HS-5 (cell line): ENCODE data around the gene ZNF23.

ENCODE experiments used
- DNase-seq: peaks from one replicate; pipeline ENCODE4 v3.0.0-alpha.2; 2012; ENCODE audit warnings: low read depth

The ZNF23 gene

DNA sequence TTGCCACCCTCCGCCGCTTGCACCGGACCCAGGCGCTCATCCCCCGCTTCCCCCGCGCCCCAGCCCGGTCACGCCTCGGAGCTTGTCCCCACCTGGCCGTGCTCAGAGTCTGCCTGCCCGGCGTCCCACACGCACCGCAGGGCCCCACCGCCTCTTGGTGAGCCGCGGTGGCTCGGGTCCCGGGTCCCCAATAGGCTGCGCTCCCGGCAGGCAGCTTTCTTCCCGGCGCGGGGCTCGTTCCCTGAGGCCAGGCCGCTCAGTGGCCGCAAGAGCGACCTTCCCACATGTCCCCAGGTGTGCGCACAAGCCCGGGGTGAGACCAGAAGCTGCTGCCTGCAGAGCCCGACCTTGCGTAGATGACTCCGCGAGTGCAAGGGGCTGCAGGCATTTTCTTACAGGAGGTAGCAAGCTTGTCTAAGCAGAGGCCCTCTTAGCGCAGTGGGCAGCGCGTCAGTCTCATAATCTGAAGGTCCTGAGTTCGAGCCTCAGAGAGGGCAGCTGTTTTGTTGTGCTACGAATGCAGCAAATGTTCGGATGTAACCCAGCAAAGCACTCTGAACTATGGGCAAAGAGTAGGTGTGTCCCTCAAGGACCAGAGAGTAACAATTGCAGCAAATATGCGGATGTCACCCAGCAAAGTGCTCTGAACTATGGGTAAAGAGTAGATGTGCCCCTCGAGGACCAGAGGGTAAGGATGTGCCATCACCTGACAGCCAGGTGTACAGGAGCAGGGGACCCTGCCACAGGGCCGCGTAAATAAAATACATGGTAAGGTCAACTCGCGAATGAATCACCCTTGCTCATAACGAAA lies 35.8 kb downstream of the ZNF23 start:
- DNase-seq: no peak

DNA sequence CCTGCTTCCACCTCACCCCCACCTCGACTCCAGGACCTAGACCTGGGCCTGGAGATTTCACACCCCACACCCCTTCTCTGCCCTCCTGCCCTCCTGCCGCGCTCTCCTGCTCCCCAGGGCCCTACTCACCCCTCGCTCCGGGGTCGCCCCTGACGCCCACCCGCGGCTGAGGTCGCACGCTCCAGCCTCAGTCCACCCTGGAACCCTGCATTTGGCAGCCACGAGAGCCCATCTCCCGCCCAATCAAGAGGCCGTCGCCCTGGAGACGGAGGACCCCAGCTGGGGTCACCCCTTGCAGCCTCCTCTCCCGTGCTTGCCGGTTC lies 36.3 kb downstream of the ZNF23 start:
- DNase-seq: no peak

DNA sequence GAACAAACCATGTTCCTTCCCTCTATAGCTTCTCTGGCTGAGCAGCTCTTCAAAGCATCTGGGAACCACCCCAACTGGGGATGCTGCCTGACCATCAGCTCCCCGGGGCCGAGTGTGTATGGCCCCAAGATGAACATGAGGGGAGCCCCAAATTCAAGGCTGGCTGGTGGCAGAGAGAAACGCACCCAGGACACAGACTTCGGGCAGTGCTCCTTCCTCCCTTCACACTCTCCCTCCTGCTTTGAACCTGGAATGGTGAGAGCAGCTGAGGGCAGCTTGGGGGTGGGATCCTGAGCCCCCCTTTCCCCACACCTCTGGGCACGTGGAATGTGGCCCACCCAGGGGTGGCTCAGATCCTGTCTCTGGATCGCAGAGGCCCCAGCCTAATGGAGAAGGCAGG lies 37.4 kb downstream of the ZNF23 start:
- DNase-seq: no peak

DNA sequence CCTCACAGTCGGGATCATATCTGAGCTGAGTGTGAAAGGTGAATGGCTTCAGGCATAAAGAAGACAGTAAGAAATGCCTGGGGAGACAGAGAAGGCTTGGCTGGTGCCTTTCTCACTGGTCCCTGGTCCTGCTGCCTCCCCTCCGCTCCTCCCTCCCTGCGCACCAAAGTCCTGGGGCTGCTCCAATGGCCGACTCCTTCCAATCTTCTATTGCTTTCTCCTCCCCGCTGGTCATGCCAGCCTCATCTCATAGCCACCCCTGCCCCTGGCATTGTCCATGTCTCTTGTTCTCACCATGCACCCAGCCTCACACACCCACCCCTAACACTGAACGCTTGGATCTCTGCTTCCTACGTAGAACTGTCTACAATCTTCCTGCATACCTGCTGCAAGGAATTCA lies 38.2 kb downstream of the ZNF23 start:
- DNase-seq: no peak

DNA sequence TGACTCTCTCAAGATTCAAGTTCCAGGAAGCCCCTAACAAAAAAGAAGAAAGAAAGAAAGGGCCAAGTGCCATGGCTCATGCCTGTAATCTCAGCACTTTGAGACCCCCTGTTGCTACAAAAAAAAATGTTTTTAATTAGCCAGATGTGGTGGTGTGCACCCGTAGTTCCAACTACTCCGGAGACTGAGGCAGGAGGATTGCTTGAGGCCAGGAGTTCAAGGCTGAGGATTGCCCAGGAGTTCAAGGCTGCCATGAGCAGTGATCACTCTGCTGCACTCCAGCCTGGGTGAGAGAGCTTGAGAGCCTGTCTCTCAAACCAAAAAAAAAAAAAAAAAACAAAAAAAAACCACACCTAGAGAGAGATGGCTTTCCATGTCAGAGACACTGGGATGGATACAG lies 39.0 kb downstream of the ZNF23 start:
- no peak for DNase-seq

DNA sequence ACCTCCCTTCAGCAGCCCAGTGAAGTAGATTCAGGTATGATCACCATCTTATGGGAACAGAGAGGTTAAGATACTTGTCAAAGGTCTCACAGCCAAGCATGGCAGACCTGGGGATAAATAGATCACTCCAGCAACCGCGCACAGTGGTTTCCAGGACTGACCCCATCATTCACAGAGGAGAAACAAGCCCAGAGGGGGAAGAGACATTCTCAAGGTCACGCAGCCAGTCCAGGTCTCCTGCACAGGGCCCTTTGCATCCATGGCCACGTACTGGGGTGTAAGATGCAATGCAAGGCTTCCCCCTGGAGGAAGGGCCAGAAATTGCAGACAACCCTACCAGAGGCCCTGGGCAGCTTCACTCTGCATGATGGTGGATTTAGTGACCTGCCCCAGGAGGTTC lies 40.1 kb downstream of the ZNF23 start:
- DNase-seq: no peak

DNA sequence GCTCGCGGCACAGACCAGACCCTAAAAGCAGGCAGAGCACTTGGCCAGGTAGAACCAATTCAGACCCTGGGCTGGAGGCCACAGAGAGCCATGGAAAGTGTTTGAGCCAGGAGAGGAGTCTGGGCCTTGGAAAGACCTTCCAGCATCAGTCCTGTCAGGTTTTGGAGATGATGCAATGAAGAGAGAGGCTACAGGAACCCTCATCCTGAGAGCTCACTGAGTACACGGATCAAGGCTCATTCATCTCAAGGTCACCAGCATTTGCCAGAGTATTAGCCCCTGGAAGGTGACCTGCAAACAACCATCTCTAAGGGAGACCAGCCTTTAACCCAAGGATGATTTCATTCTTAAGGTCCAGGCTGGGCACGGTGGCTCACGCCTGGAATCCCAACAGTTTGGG lies 48.0 kb downstream of the ZNF23 start:
- no peak for DNase-seq

DNA sequence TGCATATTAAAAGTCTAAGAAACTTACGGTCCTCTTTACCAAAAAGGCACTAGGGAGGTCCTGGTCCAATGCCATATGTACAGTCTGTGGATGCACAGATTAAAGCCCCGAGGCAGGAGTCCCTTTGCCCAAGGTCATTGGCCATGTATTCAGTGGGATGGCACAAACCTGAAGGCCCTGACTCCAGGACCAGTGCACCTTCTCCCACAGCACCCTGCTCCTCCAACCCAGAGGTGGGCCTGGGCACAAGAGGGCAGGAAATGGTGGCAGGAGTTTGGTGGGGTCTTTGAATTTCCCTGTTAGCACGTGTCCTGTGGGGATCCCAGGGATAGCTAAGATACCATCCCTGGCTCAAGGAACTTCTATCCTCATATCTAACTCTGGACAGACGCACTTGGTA lies 48.7 kb downstream of the ZNF23 start:
- DNase-seq: no peak

DNA sequence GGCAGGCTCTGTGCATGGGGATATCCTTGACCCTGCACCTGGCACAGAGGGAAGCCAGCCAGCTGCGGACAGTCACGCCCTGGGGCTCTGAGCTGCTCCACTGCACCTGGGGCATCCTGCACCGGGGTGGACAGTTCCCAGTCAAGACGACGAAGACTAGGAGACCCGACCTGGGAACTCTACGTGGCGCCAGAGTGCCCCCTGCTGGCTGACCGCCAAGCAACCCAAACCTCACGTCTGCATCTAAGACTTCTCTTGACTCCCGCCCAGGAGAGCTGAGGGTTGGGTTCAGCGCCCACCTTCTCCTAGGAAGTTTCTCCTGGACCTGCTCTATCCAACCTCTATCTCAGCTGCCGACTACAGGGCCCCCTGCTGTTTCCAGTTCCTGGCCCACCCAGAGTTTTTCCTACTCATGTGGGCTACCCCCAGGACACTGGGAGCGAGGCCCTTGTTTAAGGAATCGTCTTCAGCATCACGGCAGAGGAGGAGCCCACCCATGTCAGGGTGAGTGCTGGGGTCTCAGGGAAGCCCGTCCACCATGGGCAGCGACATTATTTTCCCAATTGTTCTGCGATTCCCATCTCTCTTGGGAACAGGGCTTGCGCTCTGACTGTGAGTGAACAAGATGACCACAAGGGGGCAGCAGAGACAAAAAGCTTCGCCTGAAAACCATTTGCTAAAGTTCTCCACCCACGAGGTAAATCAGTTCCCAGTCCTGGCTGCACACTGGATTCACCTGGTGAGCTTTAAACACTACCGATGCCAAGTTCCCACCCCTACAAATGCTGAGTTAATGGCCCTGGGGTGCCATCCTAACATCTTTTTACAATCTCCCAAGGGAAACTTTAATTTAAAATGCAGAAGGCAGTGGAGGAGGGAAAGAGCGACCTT lies 49.5 kb downstream of the ZNF23 start:
- peak; percentile 38 for DNase-seq

DNA sequence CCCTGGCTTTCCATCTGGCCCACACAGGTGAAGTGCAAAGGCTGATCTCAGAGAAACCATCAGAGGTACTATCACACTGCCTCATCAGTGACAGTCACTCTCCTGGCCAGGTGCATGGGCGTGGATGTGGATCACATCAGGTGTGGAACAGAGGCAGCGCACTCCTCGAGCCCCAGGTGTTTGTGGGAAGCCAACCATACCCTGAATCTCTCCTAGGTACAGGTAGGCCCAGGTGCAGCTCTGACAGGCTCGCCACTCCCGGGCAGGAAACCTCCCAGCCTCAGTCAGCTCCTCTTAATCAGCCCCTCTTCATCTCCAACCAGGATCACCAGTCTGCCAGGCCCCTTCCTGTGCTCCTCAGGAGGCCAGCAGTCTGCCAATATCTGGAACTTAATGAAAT lies 51.9 kb downstream of the ZNF23 start:
- no peak for DNase-seq

DNA sequence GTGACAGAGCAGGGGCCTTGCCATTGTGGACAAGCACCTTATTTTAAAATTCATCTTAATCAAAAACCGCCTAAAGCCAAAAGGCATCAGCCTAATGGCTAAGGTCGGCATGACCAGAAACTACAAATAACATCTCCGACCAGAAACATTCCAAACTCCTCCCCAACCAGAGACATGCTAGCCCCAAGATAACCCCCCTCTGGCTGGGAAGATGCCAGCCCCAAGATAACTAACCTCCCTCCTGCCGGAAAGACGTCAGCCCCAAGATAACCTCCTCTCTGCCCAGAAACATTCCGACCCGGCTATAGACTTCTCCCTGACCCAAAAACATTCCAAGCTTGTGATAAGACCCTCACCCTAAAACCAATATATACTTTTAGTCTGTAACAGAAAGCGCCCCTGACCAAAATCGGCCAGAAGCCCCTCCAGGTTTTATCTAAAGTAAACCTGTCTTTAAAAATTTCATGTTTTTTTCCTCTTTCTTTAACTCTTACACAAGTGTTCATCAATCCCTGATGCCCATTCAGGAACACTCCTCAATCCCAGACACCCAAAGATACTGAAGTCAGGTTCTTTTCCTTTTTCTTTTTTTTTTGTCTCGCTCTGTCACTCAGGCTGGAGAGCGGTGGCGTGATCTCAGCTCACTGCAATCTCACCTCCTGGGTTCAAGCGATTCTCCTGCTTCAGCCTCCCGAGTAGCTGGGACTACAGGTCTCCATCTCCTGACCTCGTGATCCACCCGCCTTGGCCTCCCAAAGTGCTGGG lies 52.9 kb downstream of the ZNF23 start:
- DNase-seq: no peak

DNA sequence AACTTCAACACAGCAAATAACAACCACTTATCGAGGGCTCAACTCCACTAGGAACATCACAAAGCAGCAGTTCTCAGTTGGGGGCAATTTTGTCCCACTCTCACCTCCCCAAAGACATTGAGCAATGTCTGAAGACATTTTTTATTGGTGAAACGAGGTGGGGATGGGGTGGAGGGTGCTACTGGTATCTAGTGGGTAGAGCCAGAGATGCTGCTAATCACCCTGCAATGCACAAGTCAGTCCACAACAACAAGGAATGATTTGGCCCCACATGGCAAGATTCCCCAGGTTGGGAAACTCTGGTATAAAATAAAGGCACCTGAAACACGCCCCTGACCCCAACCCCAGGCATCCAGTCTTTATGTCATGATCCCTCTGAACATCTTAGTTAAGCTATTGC lies 53.5 kb downstream of the ZNF23 start:
- DNase-seq: no peak

DNA sequence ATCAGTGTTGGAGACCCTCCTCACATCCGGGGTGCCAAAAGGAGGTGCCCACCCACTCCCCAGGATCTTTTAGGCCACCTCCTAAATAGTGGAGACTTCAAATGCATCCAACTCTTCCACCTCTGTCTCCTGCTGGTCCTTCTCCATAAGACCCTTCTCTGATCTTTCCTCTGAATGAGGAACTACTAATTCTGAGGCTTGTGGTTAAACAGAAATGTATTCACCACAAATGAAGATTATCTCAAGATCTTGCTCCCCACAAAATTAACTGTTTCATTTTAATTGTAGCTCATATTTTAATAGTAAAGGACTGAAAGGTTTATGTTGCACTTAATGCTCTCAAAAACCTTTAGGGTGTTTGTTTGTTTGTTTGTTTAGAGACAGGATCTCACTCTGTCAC lies 54.3 kb downstream of the ZNF23 start:
- no peak for DNase-seq

DNA sequence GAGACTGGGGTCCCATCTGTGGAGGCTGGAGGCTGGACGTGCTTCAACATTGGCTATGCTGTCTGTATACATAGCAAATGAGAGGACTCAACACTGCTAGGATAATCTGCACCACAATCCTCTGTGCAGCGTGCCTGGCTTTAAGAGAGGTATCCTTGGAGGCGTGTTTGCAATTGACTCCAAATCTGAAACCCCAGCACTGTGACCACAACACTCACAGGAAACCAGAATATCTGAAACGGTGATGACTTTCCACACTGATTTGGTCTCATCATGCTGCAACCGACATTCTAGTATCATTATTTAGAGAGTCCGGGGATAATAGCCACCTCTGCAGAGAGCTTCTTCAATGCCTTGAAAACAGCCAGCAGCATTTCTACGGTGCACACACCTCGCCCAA lies 55.3 kb downstream of the ZNF23 start:
- no peak for DNase-seq

DNA sequence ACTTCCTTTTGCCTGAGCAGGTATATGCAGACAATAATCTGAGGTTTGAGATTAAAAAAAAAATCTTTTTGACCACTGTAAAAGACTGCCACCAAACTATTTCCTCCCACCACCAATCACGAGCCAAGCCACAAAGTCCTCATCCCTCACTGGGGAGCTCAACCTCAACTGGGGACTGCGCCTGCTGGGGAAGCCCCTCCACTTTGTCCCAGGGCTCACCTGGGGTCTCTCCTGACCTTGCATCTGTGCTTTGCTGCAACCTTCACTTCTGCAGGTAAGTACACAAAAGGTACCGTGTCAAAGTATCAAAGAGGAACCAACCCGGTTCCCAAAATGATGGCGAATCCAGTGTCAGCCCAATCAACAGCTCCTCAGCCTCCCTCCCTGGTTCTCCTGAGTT lies 55.7 kb downstream of the ZNF23 start:
- DNase-seq: no peak

DNA sequence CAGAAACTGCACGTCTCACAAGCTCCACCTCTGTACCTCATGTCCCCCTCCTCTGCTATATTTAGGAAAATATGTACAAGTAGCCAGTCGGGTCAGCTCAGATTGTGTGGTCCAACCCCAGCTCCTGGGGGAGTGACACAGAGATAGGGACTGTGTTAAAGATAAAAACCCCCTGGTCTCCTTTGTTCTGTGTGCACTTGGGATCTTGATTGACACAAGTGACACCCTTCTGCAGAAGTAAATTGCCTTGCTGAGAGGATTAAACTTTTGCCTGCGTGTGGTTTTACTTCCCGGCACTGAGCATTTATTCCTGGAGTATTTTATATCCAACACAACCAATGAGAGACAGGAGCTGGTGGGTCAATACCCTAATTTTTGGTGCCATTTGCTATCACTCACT lies 57.7 kb downstream of the ZNF23 start:
- DNase-seq: no peak

DNA sequence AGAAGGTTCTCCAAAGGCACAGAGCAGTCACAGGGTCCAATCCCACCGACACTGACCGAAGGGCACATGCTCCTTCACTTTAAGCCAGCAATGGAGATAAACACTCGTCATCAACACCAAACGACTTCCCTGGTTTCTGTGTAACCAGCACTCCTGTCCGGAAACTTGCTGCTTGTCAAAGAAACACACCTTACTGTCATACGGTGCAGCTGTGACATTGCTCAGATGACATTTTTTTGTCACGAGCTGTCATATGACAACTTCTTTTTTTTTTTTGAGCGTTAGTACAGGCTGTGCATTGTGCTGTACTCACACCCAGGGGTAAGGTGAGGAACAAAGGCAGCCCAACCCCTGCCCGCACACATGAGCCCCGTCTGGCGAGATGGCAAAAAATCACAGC lies 59.4 kb downstream of the ZNF23 start:
- no peak for DNase-seq

DNA sequence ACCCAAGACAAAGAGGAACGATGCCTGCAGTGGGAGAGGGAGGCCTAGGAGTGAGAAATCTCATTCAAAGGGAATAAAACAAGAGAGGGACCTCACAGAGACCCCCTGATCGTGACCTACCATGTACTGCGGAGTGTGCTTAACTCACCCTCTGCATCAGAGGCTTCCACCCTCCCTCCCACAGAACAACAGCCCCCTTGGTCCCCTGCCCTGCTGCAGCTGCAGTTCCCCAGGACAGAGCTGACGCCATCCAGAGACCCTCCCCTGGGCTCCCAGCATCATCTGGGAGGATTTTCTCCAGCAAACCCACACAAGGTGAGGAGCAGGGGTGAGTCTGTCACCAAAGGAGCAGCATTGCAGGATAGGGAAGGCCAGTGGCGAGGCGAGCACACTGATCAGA lies 60.0 kb downstream of the ZNF23 start:
- no peak for DNase-seq

DNA sequence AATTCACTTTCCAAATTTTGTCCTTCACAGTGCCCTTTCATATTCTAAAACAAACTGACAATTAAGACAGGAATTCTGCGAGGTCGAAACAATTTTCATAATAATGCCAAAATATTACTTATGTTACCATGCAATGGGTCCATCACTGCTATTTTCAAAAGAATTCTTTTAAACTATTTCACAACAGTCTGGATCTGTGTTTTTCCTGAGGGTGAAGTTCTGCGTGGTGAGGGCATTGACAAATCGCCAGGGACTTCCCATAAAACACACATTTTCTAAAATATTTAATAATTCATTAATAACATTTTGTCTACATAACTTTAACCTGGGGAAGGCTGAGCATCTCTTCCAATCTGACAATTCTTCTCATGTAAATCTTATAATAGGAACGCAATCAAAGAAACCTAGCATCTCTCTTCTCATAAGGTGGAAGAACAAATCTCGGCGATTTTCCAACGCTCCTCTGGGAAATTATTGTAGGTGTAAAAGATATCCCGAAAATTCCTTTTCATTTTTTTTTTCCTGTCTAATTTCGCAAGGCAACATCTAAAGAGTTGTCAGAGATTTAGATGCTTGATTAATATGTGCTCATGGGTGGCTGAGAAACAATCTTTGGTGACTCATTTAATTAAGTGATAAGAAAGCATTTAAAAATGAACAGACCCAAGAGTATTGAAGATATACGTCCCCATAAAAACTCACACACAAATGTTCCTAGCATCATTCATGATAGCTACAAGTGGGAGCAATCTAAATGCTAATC lies 62.1 kb downstream of the ZNF23 start:
- DNase-seq: no peak
